OCI-LY3 (cell line): Measurements from ENCODE around the gene JAZF1.

Source experiments
- EZH2phosphoT487 ChIP-seq: fragments of 200-600 bp; shearing (Covaris generic); IDR thresholded peaks from 2 replicates; pipeline ENCODE4 v1.6.1; 2018; ENCODE audit warnings: antibody characterized with exemption, mixed run types, low read depth
- TF ChIP-seq, protein P1 (sequence below): fragments of 200-600, 300-600 bp; sonication (generic); IDR thresholded peaks from 2 replicates; pipeline ENCODE4 v1.5.1; 2014; ENCODE audit warnings: antibody characterized with exemption, low read length, low read depth

DNA sequence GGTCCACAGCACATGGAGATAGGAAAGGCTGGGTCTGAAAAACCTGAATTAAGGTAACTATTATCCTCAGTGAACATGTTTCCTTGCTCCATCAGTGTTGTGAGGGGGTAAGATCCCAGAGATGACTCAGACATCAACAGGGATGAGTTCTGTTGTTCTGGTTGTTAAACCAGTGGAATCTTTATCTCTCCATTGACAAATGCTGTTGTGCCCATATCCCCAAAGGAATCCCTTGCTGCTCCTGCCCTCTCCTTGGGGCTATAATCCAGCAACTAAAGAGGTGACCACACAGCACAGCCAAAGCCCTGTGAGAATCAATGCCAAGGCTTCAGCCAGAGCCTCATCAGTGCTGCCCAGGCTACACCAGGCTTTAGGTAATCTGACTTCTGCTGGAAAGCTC is 113.4 kb downstream of the JAZF1 start:
- TF ChIP-seq, protein P1, sequence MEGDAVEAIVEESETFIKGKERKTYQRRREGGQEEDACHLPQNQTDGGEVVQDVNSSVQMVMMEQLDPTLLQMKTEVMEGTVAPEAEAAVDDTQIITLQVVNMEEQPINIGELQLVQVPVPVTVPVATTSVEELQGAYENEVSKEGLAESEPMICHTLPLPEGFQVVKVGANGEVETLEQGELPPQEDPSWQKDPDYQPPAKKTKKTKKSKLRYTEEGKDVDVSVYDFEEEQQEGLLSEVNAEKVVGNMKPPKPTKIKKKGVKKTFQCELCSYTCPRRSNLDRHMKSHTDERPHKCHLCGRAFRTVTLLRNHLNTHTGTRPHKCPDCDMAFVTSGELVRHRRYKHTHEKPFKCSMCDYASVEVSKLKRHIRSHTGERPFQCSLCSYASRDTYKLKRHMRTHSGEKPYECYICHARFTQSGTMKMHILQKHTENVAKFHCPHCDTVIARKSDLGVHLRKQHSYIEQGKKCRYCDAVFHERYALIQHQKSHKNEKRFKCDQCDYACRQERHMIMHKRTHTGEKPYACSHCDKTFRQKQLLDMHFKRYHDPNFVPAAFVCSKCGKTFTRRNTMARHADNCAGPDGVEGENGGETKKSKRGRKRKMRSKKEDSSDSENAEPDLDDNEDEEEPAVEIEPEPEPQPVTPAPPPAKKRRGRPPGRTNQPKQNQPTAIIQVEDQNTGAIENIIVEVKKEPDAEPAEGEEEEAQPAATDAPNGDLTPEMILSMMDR = no peak
- no peak for TF ChIP-seq EZH2phosphoT487
